UCSD-AML1 (cell line): Measurements from ENCODE around the gene LRRC1.
A peak's percentile ranks its signal among the peaks of the same experiment; 100 is the strongest.
"Not testable (repeated sequence)": the region's sequence is repeated elsewhere in the genome, so short reads cannot be mapped to it uniquely, and the experiment has no call there.

ENCODE experiments used
- DNase-seq: peaks from one replicate; lab custom pipeline; 2025; ENCODE audit not compliant: unreplicated experiment; lab: John Stamatoyannopoulos, UW

Gene LRRC1

GRCh38 chr6:53794720-53795339, at the start of gene LRRC1:
LRRC1 (plus strand) TSS chr6:53795005; CDS start chr6:53795257, 252 bp downstream.
- DNase-seq: peak; percentile 92

DNA sequence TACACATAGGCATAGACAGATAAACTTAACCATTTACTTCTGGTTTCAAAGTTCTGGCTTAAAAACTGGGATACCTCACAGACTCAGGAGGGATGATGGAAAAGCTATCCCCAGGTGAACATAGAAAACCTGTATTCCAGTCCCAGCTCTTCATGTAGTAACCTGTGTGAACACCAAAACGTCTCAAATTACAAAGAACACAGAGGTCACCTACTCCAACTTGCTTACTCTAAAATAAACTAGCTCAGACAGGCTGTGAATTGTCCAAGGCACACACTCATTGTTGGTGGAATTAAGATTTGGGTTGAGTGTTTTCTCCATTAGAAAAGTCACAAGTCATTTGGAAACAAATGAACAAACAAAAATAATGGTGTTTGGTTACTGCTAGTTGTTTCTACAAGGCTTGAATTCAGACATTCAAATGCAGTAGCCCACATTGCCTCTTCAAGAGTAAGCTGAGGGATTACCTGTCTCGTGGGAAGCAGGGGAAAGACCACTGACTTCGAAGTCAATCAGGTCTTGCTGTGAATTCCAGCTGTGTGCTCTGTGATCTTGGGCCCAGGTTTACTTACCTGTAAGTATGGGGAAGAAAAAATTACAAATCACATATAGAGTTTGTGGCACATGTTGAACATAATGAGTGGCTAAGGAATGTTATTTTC, 48.2 kb upstream of the LRRC1 start:
- no peak for DNase-seq

DNA sequence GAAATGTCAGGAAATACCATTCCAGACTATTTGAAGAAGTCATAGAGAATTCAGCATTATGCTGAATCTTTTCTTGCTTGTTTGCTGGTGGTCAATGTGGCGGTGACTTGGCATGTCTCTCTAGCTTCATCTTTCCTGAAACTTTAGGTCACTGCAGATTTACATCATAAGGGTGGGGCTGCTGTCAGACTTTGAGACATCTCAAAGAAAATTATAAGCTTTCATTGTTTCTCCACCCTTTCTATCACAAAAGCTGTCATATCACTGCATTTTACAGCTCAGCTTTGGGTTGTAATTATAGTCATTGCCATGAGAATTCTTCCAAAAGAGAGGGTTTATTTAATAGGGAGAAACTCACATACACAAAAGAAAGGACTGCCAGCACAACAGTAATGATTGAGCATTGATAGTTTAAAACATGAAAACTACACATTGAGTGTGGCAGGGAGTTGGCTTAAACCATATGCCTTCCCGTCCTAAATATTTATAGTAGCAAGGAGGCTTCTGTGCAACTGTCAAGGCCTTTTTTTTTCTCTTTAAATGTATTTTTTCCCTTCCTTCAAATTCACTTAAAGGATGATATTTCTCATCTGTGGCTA, 44.7 kb upstream of the LRRC1 start:
- DNase-seq: no peak

DNA sequence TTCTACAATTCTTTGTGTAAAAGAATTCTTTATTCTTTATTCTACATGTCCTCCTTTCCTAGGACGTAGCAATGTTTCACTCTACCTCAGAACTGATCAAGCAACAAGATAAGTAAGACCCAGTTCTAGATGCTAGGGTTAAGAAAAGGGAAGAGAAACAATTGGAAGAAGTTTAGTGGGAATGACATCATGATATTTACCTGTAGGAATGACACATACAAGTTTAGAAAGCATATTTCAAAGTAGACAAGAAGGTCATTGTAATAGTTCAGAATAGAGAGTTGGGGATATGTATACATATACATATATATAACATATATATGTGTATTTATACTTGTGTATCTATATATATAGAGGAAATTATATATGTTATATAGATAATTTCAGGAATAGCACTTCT, 43.4 kb upstream of the LRRC1 start:
- no peak for DNase-seq

DNA sequence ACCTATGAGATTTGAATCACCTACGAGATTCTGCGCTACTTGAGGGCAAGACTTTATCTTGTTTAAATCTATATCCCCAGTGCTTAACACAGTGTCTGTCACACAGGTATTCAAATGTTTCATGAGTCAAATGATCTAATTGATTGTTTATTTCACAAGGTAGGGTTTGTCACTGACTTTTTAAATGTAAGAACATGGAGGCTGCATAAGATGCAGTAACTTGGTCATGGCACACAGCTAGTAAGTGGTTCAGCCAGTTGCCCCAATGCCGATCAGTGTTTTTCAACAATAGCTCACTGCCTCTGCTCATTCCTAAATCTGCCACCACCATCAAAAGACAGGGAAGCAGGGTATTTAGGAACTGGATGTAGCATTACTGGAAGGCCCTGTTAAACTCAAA, 42.4 kb upstream of the LRRC1 start:
- DNase-seq: no peak

DNA sequence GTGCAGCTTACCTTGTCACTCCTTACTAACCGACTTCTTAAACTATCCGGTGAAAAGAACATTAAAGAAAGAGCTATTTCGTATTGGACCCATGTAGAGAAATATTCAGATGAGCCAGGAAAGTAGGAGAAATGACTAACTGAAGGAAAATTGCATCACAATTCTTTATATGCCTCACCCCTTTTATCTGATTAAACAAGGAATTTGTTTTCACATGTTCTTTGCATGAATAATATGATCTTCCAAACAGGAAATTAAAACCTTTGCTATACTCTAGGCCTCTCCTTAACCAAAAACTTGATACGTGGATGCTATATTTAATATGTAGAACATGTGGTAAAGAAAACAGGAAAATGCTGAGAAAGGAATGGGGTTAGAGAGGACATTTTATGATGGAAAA, 41.9 kb upstream of the LRRC1 start:
- DNase-seq: no peak

- no peak for DNase-seq
Observed at GRCh38 chr6:53754330-53754729, 40.5 kb upstream of the LRRC1 start.

DNA sequence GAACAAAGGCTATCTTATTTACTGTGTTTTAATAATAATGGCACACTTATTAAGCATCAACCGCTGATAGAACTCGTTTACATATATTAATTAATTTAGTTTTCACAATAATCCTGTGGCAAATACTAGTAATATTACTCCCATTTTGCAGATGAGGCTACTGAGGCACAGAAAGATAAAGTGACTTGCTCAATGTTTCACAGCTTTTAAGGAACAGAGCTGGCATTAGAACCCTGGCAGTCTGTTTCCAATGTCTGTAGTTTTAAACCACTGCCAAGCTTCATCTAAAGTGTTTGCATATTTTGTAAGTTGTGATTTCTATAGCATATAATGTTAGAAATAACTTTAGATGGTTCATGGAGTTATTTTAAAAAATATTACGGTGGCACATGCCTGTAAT, 38.4 kb upstream of the LRRC1 start:
- no peak for DNase-seq

- no peak for DNase-seq
Observed at GRCh38 chr6:53758496-53758895, 36.3 kb upstream of the LRRC1 start.

DNA sequence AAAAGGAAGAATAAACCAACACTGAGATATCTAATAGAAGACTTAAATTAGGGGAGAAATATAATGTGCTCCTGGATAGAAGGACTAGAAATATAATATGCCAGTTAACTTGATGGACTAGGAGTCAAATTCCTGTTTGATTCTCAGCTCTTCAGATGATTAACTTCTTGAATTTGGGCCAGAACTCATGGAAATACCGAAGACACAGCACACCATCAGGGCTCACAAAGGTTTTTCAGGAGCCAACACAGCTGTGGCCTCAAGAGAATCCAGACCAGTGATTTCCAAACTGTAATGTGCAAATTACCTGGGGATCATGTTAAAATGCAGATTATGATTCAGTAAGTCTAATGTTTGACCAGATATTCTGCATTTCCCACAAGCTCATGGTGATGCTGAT, 33.8 kb upstream of the LRRC1 start:
- no peak for DNase-seq

- no peak for DNase-seq
Observed at GRCh38 chr6:53765270-53765669, 29.5 kb upstream of the LRRC1 start.

DNA sequence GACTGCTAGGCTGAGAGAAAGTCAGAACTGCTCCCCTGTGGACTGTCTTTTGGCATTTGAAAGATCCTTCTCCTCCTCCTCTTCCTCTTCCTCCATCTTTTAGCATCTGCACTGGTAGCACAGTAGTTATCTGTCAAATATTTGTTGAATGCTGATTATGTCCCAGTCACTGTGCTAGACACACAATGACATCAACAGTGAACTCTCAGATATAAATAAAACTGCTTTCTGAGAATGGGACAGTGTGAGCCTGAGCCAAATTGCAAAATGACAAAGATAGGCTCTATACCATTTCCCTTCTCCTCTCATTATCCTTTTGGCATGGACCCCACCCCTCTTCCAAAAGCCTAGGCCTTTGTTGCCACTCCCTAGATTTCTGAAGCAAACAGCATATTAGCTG, 27.9 kb upstream of the LRRC1 start:
- no peak for DNase-seq

DNA sequence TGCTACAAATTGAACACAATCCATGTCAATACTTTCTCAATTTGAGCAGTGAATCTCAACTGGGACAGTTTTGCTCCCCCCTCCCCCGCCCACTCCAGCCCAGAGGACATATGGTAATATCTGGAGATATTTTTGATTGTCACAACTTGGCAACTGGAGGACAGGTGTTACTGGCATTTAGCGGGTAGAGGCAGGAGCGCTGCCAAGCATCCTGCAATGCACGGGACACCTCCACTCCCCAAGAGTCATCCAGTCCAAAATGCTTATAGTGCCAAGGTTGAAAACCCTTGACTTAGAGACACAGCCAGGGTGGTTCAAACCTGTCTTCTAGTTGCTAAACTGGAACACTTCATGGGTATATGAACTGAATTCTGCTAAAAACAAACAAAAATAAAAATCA, 26.9 kb upstream of the LRRC1 start:
- no peak for DNase-seq

DNA sequence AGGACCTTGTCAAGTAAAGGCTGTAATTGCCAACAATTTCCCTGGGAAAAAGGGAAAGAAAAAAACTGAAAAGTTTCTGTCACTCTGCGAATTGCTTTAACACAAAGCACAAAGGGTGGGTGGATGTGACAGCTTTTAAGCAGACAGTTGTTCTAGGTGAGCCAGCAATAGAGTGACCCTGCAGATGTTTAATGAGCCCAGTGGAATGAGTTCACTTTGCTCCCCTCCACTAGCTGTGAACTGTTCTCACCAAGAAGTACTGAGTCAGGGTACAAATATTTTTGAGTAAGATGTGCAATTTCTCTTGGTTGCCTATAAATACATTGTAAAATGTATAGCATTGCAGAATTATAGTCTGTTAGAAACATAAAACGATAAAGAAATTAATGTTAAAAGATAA, 26.2 kb upstream of the LRRC1 start:
- no peak for DNase-seq

DNA sequence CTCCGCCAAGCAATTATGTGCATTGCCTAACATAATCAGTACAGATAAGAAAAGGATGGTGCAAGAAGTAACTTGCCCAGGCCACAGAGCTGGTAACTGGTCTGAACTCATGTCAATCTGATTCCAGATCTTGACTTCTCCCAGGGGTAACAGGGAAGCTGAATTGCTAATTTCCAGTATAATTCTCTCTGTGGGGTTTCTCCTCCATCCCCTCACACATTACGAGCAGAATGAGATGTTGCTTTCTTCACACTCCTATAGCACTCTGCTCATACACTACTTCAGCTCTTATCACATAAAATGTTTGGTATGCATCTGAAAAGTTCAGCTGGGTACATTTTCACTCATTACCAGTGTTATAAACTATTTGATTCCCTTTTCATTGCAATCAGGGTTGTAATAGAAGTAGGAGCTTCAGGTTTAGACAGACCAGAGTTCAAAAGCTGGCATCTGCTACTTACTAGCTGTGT, 24.0 kb upstream of the LRRC1 start:
- DNase-seq: no peak

DNA sequence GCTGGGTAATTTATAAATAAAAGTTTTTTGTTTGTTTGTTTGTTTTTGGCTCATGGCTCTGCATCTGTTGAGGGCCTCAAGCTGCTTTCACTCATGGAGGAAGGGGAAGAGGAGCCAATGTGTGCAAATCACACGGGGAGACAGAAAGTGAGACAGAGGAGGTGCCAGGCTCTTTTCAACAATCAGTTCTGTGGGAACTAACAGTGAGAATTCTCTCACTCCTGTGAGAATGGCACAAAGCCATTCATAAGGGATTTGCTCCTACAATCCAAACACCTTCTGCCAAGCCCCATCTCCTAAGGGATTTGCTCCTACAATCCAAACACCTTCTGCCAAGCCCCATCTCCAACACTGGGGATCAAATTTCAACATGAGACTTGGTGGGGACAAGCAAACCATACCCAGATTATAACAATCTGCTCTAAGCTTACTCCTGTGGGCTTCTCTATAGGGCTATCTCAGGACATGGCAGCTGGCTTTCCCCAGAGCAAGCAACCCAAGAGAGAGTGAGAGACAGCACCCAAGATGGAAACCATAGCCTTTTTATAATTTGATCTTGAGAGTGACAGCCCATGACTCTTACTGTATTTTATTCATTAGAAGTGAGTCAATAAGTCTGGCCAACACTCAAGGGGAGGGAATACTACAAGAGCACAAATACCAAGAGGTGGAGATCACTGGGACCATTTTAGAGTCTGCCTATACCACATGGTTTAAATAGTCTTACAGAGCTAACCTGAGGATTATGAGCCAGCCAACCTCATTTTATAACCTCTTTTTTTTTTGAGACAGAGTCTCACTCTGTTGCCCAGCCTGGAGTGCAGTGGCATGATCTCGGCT, 22.8 kb upstream of the LRRC1 start:
- DNase-seq: no peak

GRCh38 chr6:53773044-53773696, 21.6 kb upstream of the LRRC1 start:
- no peak for DNase-seq

GRCh38 chr6:53776152-53776551, 18.7 kb upstream of the LRRC1 start:
- DNase-seq: not testable (repeated sequence)

GRCh38 chr6:53784991-53785390, 9.8 kb upstream of the LRRC1 start:
- not testable (repeated sequence) for DNase-seq

GRCh38 chr6:53786832-53787231, 8.0 kb upstream of the LRRC1 start:
- DNase-seq: no peak

DNA sequence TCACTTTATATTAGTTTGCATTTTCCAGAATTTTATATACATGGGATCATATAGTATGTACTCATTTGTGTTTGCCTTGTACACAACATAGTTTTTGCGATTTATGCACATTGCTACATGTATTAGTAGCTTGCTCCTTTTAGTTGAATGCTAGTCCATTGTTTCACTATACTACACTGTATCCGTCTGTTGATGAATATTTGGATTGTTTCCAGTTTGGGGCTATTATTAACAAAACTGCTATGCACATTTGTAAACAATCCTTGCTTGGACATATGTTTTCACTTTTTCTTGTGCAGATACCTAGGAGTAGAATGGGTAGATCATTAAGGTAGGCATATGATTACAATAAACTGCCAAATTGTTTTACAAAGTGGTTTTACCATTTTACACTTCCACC, 3.9 kb upstream of the LRRC1 start:
- no peak for DNase-seq
